Heart left ventricle (tissue), 16 donors: ENCODE measurements around the gene ITPRID1. TPM values are rescaled to one million over a fixed set of nuclear protein-coding genes. Genes with fewer than 3 reads are reported as not detected.

Experiments
- ATAC-seq, 4 donors: fragments of 200-7000 bp; cut with Tn5 transposase; one replicate each; pipeline ENCODE4 v1.9.1; 2020 to 2022; ENCODE audit warnings: moderate library complexity in 4 of 4, mild to moderate bottlenecking in 3 of 4, moderate number of reproducible peaks in 1 of 4
- DNase-seq, 5 donors: peaks; one replicate each; pipeline ENCODE4 v3.0.0-alpha.2; 2020
- H3K27ac ChIP-seq, 12 donors: fragments of 200-600 bp; sonication (generic) in 4 of 12; one replicate each; pipeline versions ENCODE4 v1.5.0 to v1.8.0; 2016 to 2022; ENCODE audit warnings: mild to moderate bottlenecking in 2 of 12
- H3K27me3 ChIP-seq, 9 donors: fragments of 200-600 bp; sonication (generic) in 2 of 9; one replicate each; pipeline versions ENCODE4 v1.5.1 to v1.8.0; 2016 to 2022; ENCODE audit warnings: mild to moderate bottlenecking in 3 of 9
- H3K36me3 ChIP-seq, 9 donors: fragments of 200-600 bp; sonication (generic) in 2 of 9; one replicate each; pipeline versions ENCODE4 v1.5.0 to v1.8.0; 2018 to 2022; ENCODE audit warnings: mild to moderate bottlenecking in 2 of 9
- H3K4me1 ChIP-seq, 12 donors: fragments of 200-600 bp; sonication (generic) in 4 of 12; one replicate each; pipeline versions ENCODE4 v1.5.0 to v1.8.0; 2016 to 2022; ENCODE audit warnings: mild to moderate bottlenecking in 3 of 12
- H3K4me3 ChIP-seq, 12 donors: fragments of 200-600 bp; sonication (generic) in 4 of 12; one replicate each; pipeline versions ENCODE4 v1.5.0 to v1.8.0; 2017 to 2022; ENCODE audit warnings: mild to moderate bottlenecking in 9 of 12, moderate library complexity in 4 of 12
- H3K9me3 ChIP-seq, 12 donors: fragments of 200-600 bp; sonication (generic) in 4 of 12; one replicate each; pipeline versions ENCODE4 v1.5.0 to v1.8.0; 2016 to 2022; ENCODE audit warnings: mild to moderate bottlenecking in 1 of 12
- CTCF ChIP-seq, 12 donors: fragments of 200-600 bp; sonication (generic) in 4 of 12; IDR thresholded peaks; one replicate each; pipeline versions ENCODE4 v1.5.0 to v1.8.0; 2018 to 2022; ENCODE audit warnings: antibody characterized with exemption in 12 of 12, mild to moderate bottlenecking in 5 of 12
- POLR2A ChIP-seq, 2 donors: fragments of 450-650 bp; IDR thresholded peaks; one replicate each; pipeline ENCODE4 v1.6.1; 2017; ENCODE audit warnings: antibody characterized with exemption in 2 of 2, mild to moderate bottlenecking in 2 of 2, moderate library complexity in 2 of 2
- WGBS, 4 donors: extraction: QIAGEN DNeasy Blood & Tissue Kit in 2 of 4; methylation state at CpG; one replicate each; pipeline versions ENCODE4 v1.1.5 to v1.1.7; 2013 to 2018; 5-methylcytosine and 5-hydroxymethylcytosine counted together
- intact Hi-C, 10 donors: fragments of 100-400 bp; cut with DNase I; formaldehyde crosslinking; loops; one replicate each; pipeline versions ENCODE4 v1.11.1 to v1.14.2; 2022
- polyA plus RNA-seq, 2 donors: library from polyadenylated mRNA; stranded (reverse); fragments of 200-250 nt; gene quantifications; one replicate each; pipeline ENCODE4 v1.2.3, GENCODE V29; 2013
- total RNA-seq, 9 donors: library from RNA; depleted of rRNA in 2 of 9; stranded (reverse); fragments of >200 nt in 2 of 9; fragmentation: NEBNext Ultra II Directional in 3 of 9; extraction: Animal tissue kit (Norgen Biotek cat#: 25700) in 3 of 9; gene quantifications; one replicate each; pipeline versions ENCODE4 v1.1.0 to v1.2.4, GENCODE V29; 2016 to 2023
- donor health status: ischemic (EF 13 %, LVEDD 7.1; RV severe dilation, severe dysfunction).
- donor health status: healthy with polysubstance abuse.
- donor health status: DM: no; HTN: yes; CAD: no.
- donor health status: DM: no; HTN: no; CAD: no.
- donor health status: ischemic (EF 25% LVEDD 6.9; RV normal size, moderate dysfunction).
- donor health status: ischemic (EF 25% LVEDD 5.7; RV mildly dilated, moderate dysfunction).
- donor health status: healthy.
- donor health status: DM: yes; HTN: yes; CAD: no.
- donor health status: ischemic (EF 35%, LVEDD 5.7; RV mildly dilated, moderate dysfunction).
- donor health status: nonischemic (EF 11% LVEDD 7.7; RV severe dilation, severe dysfunction).
- donor health status: DM: yes; HTN: yes; CAD: no.
- donor health status: PGD.
- donor health status: ischemic (EF 29% LVEDD 5.4; RV normal size, mild dysfunction).
- donor health status: nonischemic (EF 23%, LVEDD 6.1; RV moderate dilation, normal function).

ITPRID1 gene
- total and polyA plus RNA-seq, 11 donors: 0.19 TPM; not detected in 10

- Histone ChIP-seq H3K4me1 (no peaks in the 10 kb centered on the region), H3K36me3 (no peaks in the 10 kb centered on the region), H3K4me3 (no peak overlapping the region), H3K27ac (no peak overlapping the region), H3K9me3 (no peaks in the 10 kb centered on the region), H3K27me3 (peaks cover 0 to 7% (median 0%) of the 10 kb centered on the region in 9 donors)
- ATAC-seq: no peak
- no peak for DNase-seq
- 40 to 53% (median 48%) methylated on average over 5 of the region's 5 CpGs for WGBS, 4 donors
- no peak for TF ChIP-seq POLR2A (IDR thresholded peaks at IDR 0.05)
- intact Hi-C loops: no loop called here
Measured at GRCh38 chr7:31563522-31563921, 49.6 kb downstream of the ITPRID1 start.

GRCh38 chr7:31563951-31564350 is 50.1 kb downstream of the ITPRID1 start:
- Histone ChIP-seq H3K4me3 (no peak overlapping the region), H3K27ac (no peak overlapping the region), H3K4me1 (no peaks in the 10 kb centered on the region), H3K36me3 (no peaks in the 10 kb centered on the region), H3K9me3 (no peaks in the 10 kb centered on the region), H3K27me3 (peaks cover 0 to 6% (median 0%) of the 10 kb centered on the region in 9 donors)
- intact Hi-C loops: no loop called here
- DNase-seq: no peak
- ATAC-seq: no peak
- TF ChIP-seq POLR2A (IDR thresholded peaks at IDR 0.05) (no peak), CTCF (IDR thresholded peaks at IDR 0.05) (no peak)
- 70 to 78% (median 75%) methylated on average over 3 of the region's 3 CpGs for WGBS, 4 donors

GRCh38 chr7:31564661-31565060 is 50.8 kb downstream of the ITPRID1 start:
- H3K4me1 ChIP-seq: no peaks in the 10 kb centered on the region
- H3K36me3 ChIP-seq: no peaks in the 10 kb centered on the region
- intact Hi-C loops: no loop called here
- DNase-seq: no peak
- no peak overlapping the region for H3K27ac ChIP-seq
- ATAC-seq: no peak
- H3K9me3 ChIP-seq: no peaks in the 10 kb centered on the region
- H3K4me3 ChIP-seq: no peak overlapping the region
- peaks cover 0 to 8% (median 0%) of the 10 kb centered on the region in 9 donors for H3K27me3 ChIP-seq
- 70 to 84% (median 77%) methylated on average over 5 of the region's 5 CpGs for WGBS, 4 donors
- TF ChIP-seq POLR2A (IDR thresholded peaks at IDR 0.05) (no peak), CTCF (IDR thresholded peaks at IDR 0.05) (no peak)

GRCh38 chr7:31569528-31569927 is 55.6 kb downstream of the ITPRID1 start:
- H3K36me3 ChIP-seq: no peaks in the 10 kb centered on the region
- H3K9me3 ChIP-seq: no peaks in the 10 kb centered on the region
- TF ChIP-seq CTCF (IDR thresholded peaks at IDR 0.05) (no peak), POLR2A (IDR thresholded peaks at IDR 0.05) (no peak)
- peaks cover 0 to 5% (median 0%) of the 10 kb centered on the region in 9 donors for H3K27me3 ChIP-seq
- H3K4me1 ChIP-seq: no peaks in the 10 kb centered on the region
- no peak overlapping the region for H3K27ac ChIP-seq
- ATAC-seq (no peak), DNase-seq (no peak)
- 80 to 86% (median 84%) methylated on average over 4 of the region's 4 CpGs for WGBS, 4 donors
- no peak overlapping the region for H3K4me3 ChIP-seq
- intact Hi-C loops: no loop called here

GRCh38 chr7:31583526-31583925 is 69.6 kb downstream of the ITPRID1 start:
- Histone ChIP-seq H3K27me3 (peaks cover 0 to 7% (median 0%) of the 10 kb centered on the region in 9 donors), H3K36me3 (no peaks in the 10 kb centered on the region), H3K4me3 (no peak overlapping the region), H3K27ac (no peak overlapping the region), H3K4me1 (no peaks in the 10 kb centered on the region), H3K9me3 (peaks cover 0 to 3% (median 0%) of the 10 kb centered on the region in 12 donors)
- DNase-seq: no peak
- 32 to 72% (median 65%) methylated on average over 2 of the region's 2 CpGs for WGBS, 4 donors
- intact Hi-C loops: no loop called here
- no peak for TF ChIP-seq POLR2A (IDR thresholded peaks at IDR 0.05)
- no peak for TF ChIP-seq CTCF (IDR thresholded peaks at IDR 0.05)
- no peak for ATAC-seq
